HEK293 (cell line): ENCODE data around the gene PAK4.

Experiments used
- CTCF ChIA-PET: fragments of 350-600 bp; formaldehyde crosslinking; extraction: SDS; loops from one replicate; lab custom pipeline; 2021; ENCODE audit warnings: antibody characterized with exemption; lab: Yijun Ruan, JAX
- POLR2A ChIA-PET: fragments of 300-600 bp; formaldehyde crosslinking; extraction: SDS; loops from one replicate; lab custom pipeline; 2020; ENCODE audit warnings: antibody characterized with exemption, inconsistent platforms; lab: Yijun Ruan, JAX
- H3K27ac ChIP-seq: fragments of 200-500 bp; sonication (Bioruptor generic); 2 replicates; pipeline ENCODE4 v1.5.1; 2014; ENCODE audit warnings: low read depth, low read length, control low read depth, inconsistent platforms; ENCODE audit errors: extremely low read depth
- H3K36me3 ChIP-seq, 2 experiments: fragments of 200-500 bp in 1 of 2; sonication (Bioruptor generic) in 1 of 2; 1 replicate in 1 of 2; 2 replicates in 1 of 2; pipeline ENCODE4 v1.5.1; 2014 to 2017; ENCODE audit warnings: inconsistent platforms in 2 of 2, low read length in 2 of 2; ENCODE audit not compliant: control insufficient read depth in 2 of 2, insufficient read depth in 1 of 2
- H3K4me1 ChIP-seq: fragments of 200-500 bp; sonication (Bioruptor generic); 2 replicates; pipeline ENCODE4 v1.5.1; 2014; ENCODE audit warnings: mild to moderate bottlenecking, low read length, inconsistent platforms; ENCODE audit not compliant: control insufficient read depth, insufficient read depth
- H3K4me3 ChIP-seq: 2 replicates; pipeline ENCODE4 v1.5.1; 2011; ENCODE audit warnings: low read depth, mild to moderate bottlenecking, control low read depth, low read length, moderate library complexity
- H3K9me3 ChIP-seq: fragments of 200-500 bp; sonication (Bioruptor generic); 2 replicates; pipeline ENCODE4 v1.5.1; 2014; ENCODE audit warnings: low read depth, low read length, inconsistent platforms; ENCODE audit not compliant: control insufficient read depth, insufficient read depth
- EGR2 ChIP-seq: fragments of 450-650 bp; formaldehyde crosslinking; IDR thresholded peaks from 2 replicates; pipeline ENCODE4 v1.5.1; 2016; ENCODE audit warnings: low read depth, missing biosample characterization, missing genetic modification characterization
- TCF7L2 ChIP-seq: IDR thresholded peaks from 2 replicates; pipeline ENCODE4 v1.6.1; 2011; ENCODE audit warnings: low read depth, mild to moderate bottlenecking, inconsistent platforms, low read length, moderate library complexity, borderline replicate concordance
- YY1 ChIP-seq: fragments of 450-650 bp; formaldehyde crosslinking; IDR thresholded peaks from 2 replicates; pipeline ENCODE4 v1.5.1; 2018; ENCODE audit warnings: missing biosample characterization, missing genetic modification characterization
- ZBTB1 ChIP-seq: fragments of 450-650 bp; formaldehyde crosslinking; IDR thresholded peaks from 2 replicates; pipeline ENCODE4 v1.5.1; 2016; ENCODE audit warnings: missing biosample characterization, missing genetic modification characterization
- ZFP3 ChIP-seq: fragments of 450-650 bp; formaldehyde crosslinking; IDR thresholded peaks from 2 replicates; pipeline ENCODE4 v1.5.1; 2016; ENCODE audit warnings: low read depth, missing biosample characterization, missing genetic modification characterization
- ZNF146 ChIP-seq: fragments of 450-650 bp; formaldehyde crosslinking; IDR thresholded peaks from 2 replicates; pipeline ENCODE4 v1.5.1; 2016; ENCODE audit warnings: missing biosample characterization, missing genetic modification characterization
- ZNF239 ChIP-seq: fragments of 450-650 bp; formaldehyde crosslinking; IDR thresholded peaks from 2 replicates; pipeline ENCODE4 v1.5.1; 2016; ENCODE audit warnings: missing biosample characterization, missing genetic modification characterization
- ZNF292 ChIP-seq: fragments of 450-650 bp; formaldehyde crosslinking; IDR thresholded peaks from 2 replicates; pipeline ENCODE4 v1.5.1; 2016; ENCODE audit warnings: low read depth, missing biosample characterization, missing genetic modification characterization, borderline replicate concordance
- ZNF366 ChIP-seq: fragments of 450-650 bp; formaldehyde crosslinking; conservative IDR thresholded peaks from 2 replicates; pipeline ENCODE4 v1.5.1; 2016; ENCODE audit warnings: missing biosample characterization, missing genetic modification characterization
- ZNF416 ChIP-seq: fragments of 450-650 bp; formaldehyde crosslinking; IDR thresholded peaks from 2 replicates; pipeline ENCODE4 v1.5.1; 2016; ENCODE audit warnings: missing biosample characterization, missing genetic modification characterization
- ZNF514 ChIP-seq: fragments of 450-650 bp; formaldehyde crosslinking; IDR thresholded peaks from 2 replicates; pipeline ENCODE4 v1.5.1; 2016; ENCODE audit warnings: missing biosample characterization, missing genetic modification characterization
- ZNF529 ChIP-seq: fragments of 450-650 bp; formaldehyde crosslinking; IDR thresholded peaks from 2 replicates; pipeline ENCODE4 v1.5.1; 2017; ENCODE audit warnings: missing genetic modification characterization, missing biosample characterization; ENCODE audit not compliant: insufficient replicate concordance
- ZNF544 ChIP-seq: fragments of 450-650 bp; formaldehyde crosslinking; IDR thresholded peaks from 2 replicates; pipeline ENCODE4 v1.5.0; 2017; ENCODE audit warnings: missing biosample characterization, missing genetic modification characterization
- ZNF561 ChIP-seq: fragments of 450-650 bp; IDR thresholded peaks from 2 replicates; pipeline ENCODE4 v1.5.1; 2018; ENCODE audit warnings: missing biosample characterization, missing genetic modification characterization, borderline replicate concordance
- ZNF621 ChIP-seq: fragments of 450-650 bp; formaldehyde crosslinking; IDR thresholded peaks from 2 replicates; pipeline ENCODE4 v1.5.1; 2017; ENCODE audit warnings: missing biosample characterization, missing genetic modification characterization
- ZNF664 ChIP-seq: fragments of 450-650 bp; formaldehyde crosslinking; IDR thresholded peaks from 2 replicates; pipeline ENCODE4 v1.5.1; 2016; ENCODE audit warnings: missing biosample characterization, missing genetic modification characterization
- ZNF830 ChIP-seq: fragments of 450-650 bp; IDR thresholded peaks from 2 replicates; pipeline ENCODE4 v1.5.0; 2018; ENCODE audit warnings: missing biosample characterization, missing genetic modification characterization, low read depth, mild to moderate bottlenecking, moderate library complexity
- TF ChIP-seq, protein P1 (sequence below): fragments of 450-650 bp; formaldehyde crosslinking; IDR thresholded peaks from 2 replicates; pipeline ENCODE4 v1.5.1; 2016; ENCODE audit warnings: missing biosample characterization, missing genetic modification characterization
- TF ChIP-seq, protein P2 (sequence below): fragments of 450-650 bp; formaldehyde crosslinking; IDR thresholded peaks from 2 replicates; pipeline ENCODE4 v1.5.1; 2016; ENCODE audit warnings: missing biosample characterization, missing genetic modification characterization
- TF ChIP-seq, protein P3 (sequence below): fragments of 450-650 bp; formaldehyde crosslinking; IDR thresholded peaks from 2 replicates; pipeline ENCODE4 v1.5.1; 2016; ENCODE audit warnings: missing biosample characterization, missing genetic modification characterization

The PAK4 gene

DNA sequence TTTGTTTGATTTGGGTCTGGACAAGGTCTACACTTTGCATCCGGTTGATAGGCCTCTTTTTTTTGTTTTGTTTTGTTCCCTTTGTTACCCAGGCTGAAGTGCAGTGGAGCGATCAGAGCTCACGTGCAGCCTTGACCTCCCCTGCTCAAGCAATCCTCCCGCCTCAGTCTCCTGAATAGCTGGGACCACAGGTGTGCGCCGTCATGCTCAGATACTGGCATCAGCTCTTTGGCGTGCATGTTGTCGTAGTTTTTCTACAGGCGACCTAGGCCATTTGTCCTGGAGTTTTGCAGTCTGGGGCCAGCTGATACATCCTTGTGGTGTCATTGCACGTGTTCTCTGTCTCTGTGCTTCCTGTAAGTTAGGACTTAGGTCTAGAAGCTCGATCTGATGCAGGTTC, 16.3 kb downstream of the PAK4 start:
- Histone ChIP-seq H3K4me3 (no peak overlapping the region), H3K9me3 (no peaks in the 10 kb centered on the region), H3K4me1 (peaks cover 25% of the 10 kb centered on the region)
- TF ChIP-seq ZNF561: no peak
- TF ChIP-seq ZNF529 (tag by site-specific recombination): no peak
- TF ChIP-seq, protein P1, sequence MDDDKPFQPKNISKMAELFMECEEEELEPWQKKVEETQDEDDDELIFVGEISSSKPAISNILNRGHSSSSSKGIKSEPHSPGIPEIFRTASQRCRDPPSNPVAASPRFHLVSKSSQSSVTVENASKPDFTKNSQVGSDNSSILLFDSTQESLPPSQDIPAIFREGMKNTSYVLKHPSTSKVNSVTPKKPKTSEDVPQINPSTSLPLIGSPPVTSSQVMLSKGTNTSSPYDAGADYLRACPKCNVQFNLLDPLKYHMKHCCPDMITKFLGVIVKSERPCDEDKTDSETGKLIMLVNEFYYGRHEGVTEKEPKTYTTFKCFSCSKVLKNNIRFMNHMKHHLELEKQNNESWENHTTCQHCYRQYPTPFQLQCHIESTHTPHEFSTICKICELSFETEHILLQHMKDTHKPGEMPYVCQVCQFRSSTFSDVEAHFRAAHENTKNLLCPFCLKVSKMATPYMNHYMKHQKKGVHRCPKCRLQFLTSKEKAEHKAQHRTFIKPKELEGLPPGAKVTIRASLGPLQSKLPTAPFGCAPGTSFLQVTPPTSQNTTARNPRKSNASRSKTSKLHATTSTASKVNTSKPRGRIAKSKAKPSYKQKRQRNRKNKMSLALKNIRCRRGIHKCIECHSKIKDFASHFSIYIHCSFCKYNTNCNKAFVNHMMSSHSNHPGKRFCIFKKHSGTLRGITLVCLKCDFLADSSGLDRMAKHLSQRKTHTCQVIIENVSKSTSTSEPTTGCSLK (tag by site-specific recombination): no peak
- TF ChIP-seq, all 188 proteins: peak for 0
- Histone ChIP-seq H3K27ac (no peak overlapping the region), H3K36me3 (peaks cover 0 to 4% of the 10 kb centered on the region in 2 experiments; a peak in 1 of 3 replicates)
- POLR2A ChIA-PET: no interaction called here
- CTCF ChIA-PET: interaction anchor here (1.1 to 1.5 kb wide), 2 partner anchors 31 to 45 kb away, joined by 3 to 4 read pairs; no protein-coding TSS in a partner anchor

DNA sequence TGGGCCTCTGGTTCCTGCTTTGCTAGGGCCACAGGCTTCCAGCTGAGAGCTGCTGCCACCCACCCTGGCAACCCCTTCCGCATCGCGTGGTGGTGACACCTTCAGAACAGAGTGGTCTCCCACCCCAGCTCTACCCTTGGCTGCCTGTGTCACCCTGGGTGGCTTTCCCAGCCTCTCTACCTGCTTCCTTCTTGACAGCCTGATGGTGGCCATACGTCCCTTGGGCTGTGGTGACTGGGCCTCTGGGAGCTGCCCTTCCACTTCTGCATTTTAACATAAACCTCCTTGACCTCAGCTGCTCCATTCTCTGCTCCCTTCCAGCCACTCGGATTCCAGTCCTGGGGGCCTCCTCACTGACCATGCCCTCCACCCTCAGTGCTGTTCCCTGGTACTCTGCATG, 17.0 kb downstream of the PAK4 start:
- peaks cover 0 to 4% of the 10 kb centered on the region in 2 experiments; a peak in 1 of 3 replicates for H3K36me3 ChIP-seq
- TF ChIP-seq YY1 (tag by site-specific recombination): no peak
- no peak for TF ChIP-seq ZNF239 (tag by site-specific recombination)
- TF ChIP-seq, protein P2, sequence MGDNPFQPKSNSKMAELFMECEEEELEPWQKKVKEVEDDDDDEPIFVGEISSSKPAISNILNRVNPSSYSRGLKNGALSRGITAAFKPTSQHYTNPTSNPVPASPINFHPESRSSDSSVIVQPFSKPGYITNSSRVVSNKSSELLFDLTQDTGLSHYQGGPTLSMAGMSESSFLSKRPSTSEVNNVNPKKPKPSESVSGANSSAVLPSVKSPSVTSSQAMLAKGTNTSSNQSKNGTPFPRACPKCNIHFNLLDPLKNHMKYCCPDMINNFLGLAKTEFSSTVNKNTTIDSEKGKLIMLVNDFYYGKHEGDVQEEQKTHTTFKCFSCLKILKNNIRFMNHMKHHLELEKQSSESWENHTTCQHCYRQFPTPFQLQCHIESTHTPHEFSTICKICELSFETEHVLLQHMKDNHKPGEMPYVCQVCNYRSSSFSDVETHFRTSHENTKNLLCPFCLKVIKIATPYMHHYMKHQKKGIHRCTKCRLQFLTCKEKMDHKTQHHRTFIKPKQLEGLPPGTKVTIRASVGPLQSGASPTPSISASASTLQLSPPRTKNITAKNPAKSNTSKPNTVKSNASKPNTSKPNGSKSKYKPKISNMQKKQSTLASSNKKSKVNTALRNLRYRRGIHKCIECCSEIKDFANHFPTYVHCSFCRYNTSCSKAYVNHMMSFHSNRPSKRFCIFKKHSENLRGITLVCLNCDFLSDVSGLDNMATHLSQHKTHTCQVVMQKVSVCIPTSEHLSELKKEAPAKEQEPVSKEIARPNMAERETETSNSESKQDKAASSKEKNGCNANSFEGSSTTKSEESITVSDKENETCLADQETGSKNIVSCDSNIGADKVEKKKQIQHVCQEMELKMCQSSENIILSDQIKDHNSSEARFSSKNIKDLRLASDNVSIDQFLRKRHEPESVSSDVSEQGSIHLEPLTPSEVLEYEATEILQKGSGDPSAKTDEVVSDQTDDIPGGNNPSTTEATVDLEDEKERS (tag by site-specific recombination): no peak
- TF ChIP-seq ZFP3 (tag by site-specific recombination): no peak
- TF ChIP-seq, protein P3, sequence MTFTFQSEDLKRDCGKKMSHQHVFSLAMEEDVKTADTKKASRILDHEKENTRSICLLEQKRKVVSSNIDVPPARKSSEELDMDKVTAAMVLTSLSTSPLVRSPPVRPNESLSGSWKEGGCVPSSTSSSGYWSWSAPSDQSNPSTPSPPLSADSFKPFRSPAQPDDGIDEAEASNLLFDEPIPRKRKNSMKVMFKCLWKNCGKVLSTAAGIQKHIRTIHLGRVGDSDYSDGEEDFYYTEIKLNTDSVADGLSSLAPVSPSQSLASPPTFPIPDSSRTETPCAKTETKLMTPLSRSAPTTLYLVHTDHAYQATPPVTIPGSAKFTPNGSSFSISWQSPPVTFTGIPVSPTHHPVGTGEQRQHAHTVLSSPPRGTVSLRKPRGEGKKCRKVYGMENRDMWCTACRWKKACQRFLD (tag by site-specific recombination): no peak
- TF ChIP-seq ZNF664 (tag by site-specific recombination): no peak
- no peak for TF ChIP-seq ZNF146 (tag by site-specific recombination)
- TF ChIP-seq ZNF416 (tag by site-specific recombination): no peak
- no peak for TF ChIP-seq EGR2 (tag by site-specific recombination)
- TF ChIP-seq ZBTB1 (tag by site-specific recombination): no peak
- TF ChIP-seq ZNF292 (tag by site-specific recombination): no peak
- no peak for TF ChIP-seq ZNF514 (tag by site-specific recombination)
- no peak for TF ChIP-seq ZNF830 (tag by site-specific recombination)
- no peak for TF ChIP-seq ZNF366 (tag by site-specific recombination)
- TF ChIP-seq TCF7L2: no peak
- no peak for TF ChIP-seq ZNF544 (tag by site-specific recombination)
- TF ChIP-seq ZNF621 (tag by site-specific recombination): no peak
- H3K27ac ChIP-seq: no peak overlapping the region
- H3K9me3 ChIP-seq: no peaks in the 10 kb centered on the region
- H3K4me3 ChIP-seq: no peak overlapping the region
- peaks cover 20% of the 10 kb centered on the region for H3K4me1 ChIP-seq
- CTCF ChIA-PET: interaction anchor here (1.1 to 1.5 kb wide), 2 partner anchors 32 to 44 kb away, joined by 3 to 4 read pairs; no protein-coding TSS in a partner anchor
- POLR2A ChIA-PET: no interaction called here
